ENCODE measurements around the gene MTUS2.

GRCh38 chr13:29465741-29466293 lies 645.7 kb downstream of the MTUS2 start:
- TF ChIP-seq BMI1 (IDR thresholded peaks at IDR 0.05; ENCODE audit: borderline replicate concordance) (no peak), TCF7 (IDR thresholded peaks at IDR 0.05; ENCODE audit: borderline replicate concordance) (no peak), EZH2 (IDR thresholded peaks at IDR 0.05; ENCODE audit: borderline replicate concordance, control insufficient read depth, low read depth, low read length) (no peak), EP300 (IDR thresholded peaks at IDR 0.05; ENCODE audit: borderline replicate concordance in 1 of 2, control insufficient read depth in 1 of 2, low read depth in 2 of 2, low read length in 2 of 2) (no peak), CTCF (IDR thresholded peaks at IDR 0.05 in 2 of 3, conservative IDR thresholded peaks at IDR 0.05 in 1 of 3; ENCODE audit: control insufficient read depth in 2 of 3, extremely low read depth in 1 of 3, insufficient read depth in 1 of 3, low read depth in 3 of 3, low read length in 3 of 3) (no peak), ZNF24 (IDR thresholded peaks at IDR 0.05) (no peak), RELA (IDR thresholded peaks at IDR 0.05; ENCODE audit: borderline replicate concordance, partially characterized antibody) (no peak), NR2C2 (IDR thresholded peaks at IDR 0.05; ENCODE audit: borderline replicate concordance, control insufficient read depth, insufficient read length, low read depth) (no peak), SUZ12 (IDR thresholded peaks at IDR 0.05; ENCODE audit: unreplicated experiment) (no peak), MYC (IDR thresholded peaks at IDR 0.05; ENCODE audit: insufficient read depth, insufficient read length, insufficient replicate concordance, low read length, severe bottlenecking) (no peak)
